ENCODE results near the gene SFR1.

GRCh38 chr10:104080762-104081161 lies 41.2 kb upstream of the SFR1 start:
- TF ChIP-seq, protein P1, sequence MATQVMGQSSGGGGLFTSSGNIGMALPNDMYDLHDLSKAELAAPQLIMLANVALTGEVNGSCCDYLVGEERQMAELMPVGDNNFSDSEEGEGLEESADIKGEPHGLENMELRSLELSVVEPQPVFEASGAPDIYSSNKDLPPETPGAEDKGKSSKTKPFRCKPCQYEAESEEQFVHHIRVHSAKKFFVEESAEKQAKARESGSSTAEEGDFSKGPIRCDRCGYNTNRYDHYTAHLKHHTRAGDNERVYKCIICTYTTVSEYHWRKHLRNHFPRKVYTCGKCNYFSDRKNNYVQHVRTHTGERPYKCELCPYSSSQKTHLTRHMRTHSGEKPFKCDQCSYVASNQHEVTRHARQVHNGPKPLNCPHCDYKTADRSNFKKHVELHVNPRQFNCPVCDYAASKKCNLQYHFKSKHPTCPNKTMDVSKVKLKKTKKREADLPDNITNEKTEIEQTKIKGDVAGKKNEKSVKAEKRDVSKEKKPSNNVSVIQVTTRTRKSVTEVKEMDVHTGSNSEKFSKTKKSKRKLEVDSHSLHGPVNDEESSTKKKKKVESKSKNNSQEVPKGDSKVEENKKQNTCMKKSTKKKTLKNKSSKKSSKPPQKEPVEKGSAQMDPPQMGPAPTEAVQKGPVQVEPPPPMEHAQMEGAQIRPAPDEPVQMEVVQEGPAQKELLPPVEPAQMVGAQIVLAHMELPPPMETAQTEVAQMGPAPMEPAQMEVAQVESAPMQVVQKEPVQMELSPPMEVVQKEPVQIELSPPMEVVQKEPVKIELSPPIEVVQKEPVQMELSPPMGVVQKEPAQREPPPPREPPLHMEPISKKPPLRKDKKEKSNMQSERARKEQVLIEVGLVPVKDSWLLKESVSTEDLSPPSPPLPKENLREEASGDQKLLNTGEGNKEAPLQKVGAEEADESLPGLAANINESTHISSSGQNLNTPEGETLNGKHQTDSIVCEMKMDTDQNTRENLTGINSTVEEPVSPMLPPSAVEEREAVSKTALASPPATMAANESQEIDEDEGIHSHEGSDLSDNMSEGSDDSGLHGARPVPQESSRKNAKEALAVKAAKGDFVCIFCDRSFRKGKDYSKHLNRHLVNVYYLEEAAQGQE (IDR thresholded peaks at IDR 0.05) = no peak
- peak; percentile 30 for TF ChIP-seq CTCF (IDR thresholded peaks at IDR 0.05; ENCODE audit: low read depth, low read length, missing input control)
- no peak for TF ChIP-seq SP1 (IDR thresholded peaks at IDR 0.05)
- TF ChIP-seq RAD21 (IDR thresholded peaks at IDR 0.05) = peak; percentile 55 to 75
- no peak for TF ChIP-seq MAX (IDR thresholded peaks at IDR 0.05)
- TF ChIP-seq NR2F2 (IDR thresholded peaks at IDR 0.05) = no peak
- no peak for TF ChIP-seq EGR1 (IDR thresholded peaks at IDR 0.05; ENCODE audit: low read depth in 2 of 2)
- no peak for TF ChIP-seq YY1 (IDR thresholded peaks at IDR 0.05)
- no peak for TF ChIP-seq GABPA (IDR thresholded peaks at IDR 0.05 in 1 of 2, conservative IDR thresholded peaks at IDR 0.05 in 1 of 2)
- no peak for TF ChIP-seq HNF4G (IDR thresholded peaks at IDR 0.05)
